NCI-H2171 treated with DMSO at 0.1 percent for 48 hours (cell line): Measurements from ENCODE around the gene DYNC2LI1.
"Not testable (repeated sequence)": the region's sequence is repeated elsewhere in the genome, so short reads cannot be mapped to it uniquely, and the experiment has no call there.

Experiments
- DNase-seq: peaks from one replicate; lab custom pipeline; 2025; lab: John Stamatoyannopoulos, UW

Gene DYNC2LI1

GRCh38 chr2:43773876-43774613 lies at the start of gene DYNC2LI1:
Gene DYNC2LI1, plus strand, starts transcription at chr2:43774039. Its CDS starts 100 bp downstream, at chr2:43774139.
- DNase-seq, result peak; percentile 84

- no peak for DNase-seq
Measured at GRCh38 chr2:43724728-43725526, 48.9 kb upstream of the DYNC2LI1 start.

DNA sequence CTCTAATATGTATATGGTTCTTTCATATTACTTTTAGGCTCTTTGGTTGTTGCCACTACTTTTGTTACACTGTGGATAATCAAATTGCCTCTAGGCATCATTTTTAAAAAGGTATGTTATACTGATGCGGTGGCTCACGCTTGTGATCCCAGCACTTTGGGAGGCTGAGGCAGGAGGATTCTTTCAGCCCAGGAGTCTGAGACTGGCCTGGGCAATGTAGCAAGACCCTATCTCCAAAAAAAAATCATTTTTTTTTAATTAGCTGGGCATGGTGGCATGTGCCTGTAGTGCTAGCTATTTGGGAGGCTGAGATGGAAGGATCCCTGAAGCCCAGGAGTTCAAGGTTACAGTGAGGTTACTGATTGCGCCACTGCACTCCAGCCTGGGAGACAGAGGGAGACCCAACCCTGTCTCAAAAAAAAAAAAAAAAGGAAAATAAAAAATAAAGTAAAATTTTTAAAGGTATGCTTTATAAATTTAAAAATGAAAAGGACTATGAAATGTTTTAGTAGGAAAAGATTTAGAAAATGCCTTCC lies 48.1 kb upstream of the DYNC2LI1 start:
- DNase-seq, result no peak

GRCh38 chr2:43726961-43727633 lies 46.7 kb upstream of the DYNC2LI1 start:
- DNase-seq, result not testable (repeated sequence)

GRCh38 chr2:43727634-43728014 lies 46.2 kb upstream of the DYNC2LI1 start:
- no peak for DNase-seq

DNA sequence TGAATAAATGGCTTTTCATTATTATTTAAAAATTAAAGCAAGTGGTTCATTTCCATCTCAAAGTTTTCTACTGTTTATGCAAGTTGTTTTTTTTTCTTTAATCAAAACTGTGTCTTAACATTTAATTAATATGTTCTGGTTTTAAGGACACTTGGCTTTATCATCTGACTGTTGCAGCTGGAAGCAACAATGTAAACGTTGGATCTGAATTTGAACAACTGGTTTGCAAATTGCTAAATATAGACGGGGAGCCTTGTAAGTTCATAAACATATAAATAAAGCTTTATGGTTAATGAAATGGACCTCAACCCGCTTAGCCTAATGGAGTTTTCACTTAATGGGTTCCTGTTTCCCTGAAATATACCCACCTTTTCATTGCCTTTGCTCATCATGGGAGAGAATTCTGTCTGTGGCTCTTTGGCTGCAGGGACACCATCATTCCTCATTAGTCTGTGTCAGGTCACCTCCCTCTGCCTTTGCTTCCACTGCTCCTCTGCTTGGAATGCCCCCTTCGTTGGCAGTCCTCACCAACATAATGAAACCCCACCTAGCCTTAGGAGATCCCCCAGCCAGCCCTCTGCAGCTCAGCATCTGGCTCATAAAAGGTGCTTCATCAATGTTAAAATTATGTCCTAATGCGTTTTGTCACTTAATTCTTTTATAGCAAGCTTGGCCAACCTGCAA lies 44.2 kb upstream of the DYNC2LI1 start:
- no peak for DNase-seq

DNA sequence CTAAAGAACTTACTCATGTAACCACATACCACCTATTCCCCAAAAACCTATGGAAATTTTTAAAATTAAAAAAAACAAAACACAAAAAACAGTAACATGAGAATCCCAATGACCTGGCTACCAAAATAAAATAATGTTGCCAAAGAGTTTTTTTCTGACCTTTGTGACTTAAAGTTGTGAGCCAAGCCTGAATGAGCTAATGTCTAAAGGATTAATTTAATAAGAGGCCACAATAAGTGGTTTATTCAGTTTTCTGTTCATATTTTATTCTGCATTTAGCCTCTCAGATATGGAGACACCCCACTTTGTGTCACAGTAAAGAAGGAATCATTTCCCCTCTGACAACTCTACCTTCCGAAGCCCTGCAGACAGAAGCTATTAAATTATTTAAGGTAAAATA lies 42.6 kb upstream of the DYNC2LI1 start:
- no peak for DNase-seq

- DNase-seq, result no peak
Measured at GRCh38 chr2:43736637-43737036, 37.2 kb upstream of the DYNC2LI1 start.

- no peak for DNase-seq
Measured at GRCh38 chr2:43737097-43737854, 36.6 kb upstream of the DYNC2LI1 start.

DNA sequence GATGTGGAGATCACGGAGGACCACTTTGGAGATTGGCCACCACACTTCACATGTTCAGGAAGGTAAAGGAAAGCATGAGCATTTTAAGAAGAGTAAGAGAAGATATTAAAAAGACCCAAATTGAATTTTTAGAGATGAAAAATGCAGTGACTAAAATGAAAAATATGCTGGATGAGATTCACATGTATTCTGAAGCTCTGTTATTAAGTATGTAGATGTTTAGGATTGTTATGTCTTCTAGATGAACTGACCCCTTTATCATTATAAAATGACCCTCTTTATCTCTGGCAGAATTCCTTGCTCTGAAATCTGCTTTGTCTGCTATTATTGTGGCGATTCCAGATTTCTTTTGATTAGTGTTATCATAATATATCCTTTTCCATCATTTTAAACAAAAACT lies 36.0 kb upstream of the DYNC2LI1 start:
- no peak for DNase-seq

- DNase-seq, result no peak
Measured at GRCh38 chr2:43738257-43738656, 35.6 kb upstream of the DYNC2LI1 start.

DNA sequence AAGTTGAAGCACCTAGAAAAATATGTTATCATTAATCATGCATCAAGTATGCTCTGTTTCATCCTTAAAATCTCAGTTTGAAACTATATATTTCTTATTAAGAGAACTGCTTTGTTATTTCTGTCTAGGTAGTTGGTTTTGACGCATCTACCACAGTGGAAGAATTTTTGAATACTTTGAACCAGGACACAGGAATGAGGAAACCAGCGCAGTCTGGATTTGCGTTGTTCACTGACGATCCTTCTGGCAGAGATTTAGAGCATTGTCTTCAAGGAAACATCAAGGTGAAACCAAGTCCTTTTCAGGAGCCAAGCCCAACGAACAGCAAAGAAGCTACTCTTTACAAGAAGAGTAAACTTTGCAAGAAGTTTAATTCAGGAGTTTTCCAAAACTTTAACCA lies 30.1 kb upstream of the DYNC2LI1 start:
- DNase-seq, result no peak

- DNase-seq, result no peak
Measured at GRCh38 chr2:43745457-43745856, 28.4 kb upstream of the DYNC2LI1 start.

DNA sequence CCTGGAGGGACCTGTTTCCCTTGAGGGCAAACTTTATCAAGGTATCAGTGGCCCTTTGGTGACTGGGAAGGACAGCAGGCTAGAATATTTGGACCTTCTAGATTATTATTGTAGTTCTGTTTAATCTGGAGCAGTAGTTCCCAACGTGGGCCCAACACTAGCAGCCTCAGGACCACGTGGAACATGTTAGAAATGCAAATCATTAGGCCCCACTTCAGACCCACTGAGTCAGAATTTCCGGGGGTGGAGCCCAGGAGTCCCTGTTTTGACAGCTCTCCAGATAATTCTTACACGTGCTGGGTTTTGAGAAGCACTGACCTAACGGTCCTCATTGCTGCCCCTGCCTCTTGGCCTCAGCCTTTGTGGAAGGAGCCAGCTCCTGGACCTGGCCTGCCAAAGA lies 25.5 kb upstream of the DYNC2LI1 start:
- DNase-seq, result no peak

- no peak for DNase-seq
Measured at GRCh38 chr2:43749583-43749982, 24.3 kb upstream of the DYNC2LI1 start.

- no peak for DNase-seq
Measured at GRCh38 chr2:43751476-43751990, 22.3 kb upstream of the DYNC2LI1 start.

- no peak for DNase-seq
Measured at GRCh38 chr2:43752302-43752701, 21.5 kb upstream of the DYNC2LI1 start.

GRCh38 chr2:43754180-43754579 lies 19.7 kb upstream of the DYNC2LI1 start:
- DNase-seq, result peak; percentile 6

GRCh38 chr2:43758739-43759138 lies 15.1 kb upstream of the DYNC2LI1 start:
- DNase-seq, result no peak

- peak; percentile 4 for DNase-seq
Measured at GRCh38 chr2:43759195-43759594, 14.6 kb upstream of the DYNC2LI1 start.

DNA sequence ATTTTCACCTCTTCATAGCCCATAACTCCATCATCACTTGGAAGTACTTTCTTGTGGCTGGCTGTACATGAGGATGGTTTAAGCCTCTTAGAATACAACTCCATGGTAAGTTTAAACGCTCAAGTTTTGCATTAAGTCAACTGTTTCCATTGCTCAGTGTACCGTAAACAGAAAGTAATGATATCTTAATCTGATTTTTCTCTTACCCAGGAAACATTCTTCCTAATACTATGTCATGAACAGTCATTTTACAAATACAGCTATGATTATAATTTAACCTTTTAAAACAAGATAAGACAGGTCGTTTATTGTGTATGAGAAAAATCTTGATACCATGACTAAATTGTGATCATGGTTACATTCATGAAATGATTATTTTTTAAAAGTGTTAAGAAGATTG lies 11.6 kb upstream of the DYNC2LI1 start:
- no peak for DNase-seq
